HG03039 (cell line): ENCODE measurements around the gene IL1F10.

Experiments
- ATAC-seq: cut with Tn5 transposase; IDR thresholded peaks from one replicate; pipeline ENCODE4 v1.9.1; 2021; ENCODE audit warnings: mild to moderate bottlenecking, moderate library complexity; ENCODE audit not compliant: unreplicated experiment

The IL1F10 gene

GRCh38 chr2:113058998-113059960 lies 8.5 kb upstream of the IL1F10 start, which contains the start of gene IL36RN:
TSS of gene IL36RN (plus strand) at chr2:113059198. CDS start at chr2:113059439, 241 bp downstream.
- no peak for ATAC-seq

DNA sequence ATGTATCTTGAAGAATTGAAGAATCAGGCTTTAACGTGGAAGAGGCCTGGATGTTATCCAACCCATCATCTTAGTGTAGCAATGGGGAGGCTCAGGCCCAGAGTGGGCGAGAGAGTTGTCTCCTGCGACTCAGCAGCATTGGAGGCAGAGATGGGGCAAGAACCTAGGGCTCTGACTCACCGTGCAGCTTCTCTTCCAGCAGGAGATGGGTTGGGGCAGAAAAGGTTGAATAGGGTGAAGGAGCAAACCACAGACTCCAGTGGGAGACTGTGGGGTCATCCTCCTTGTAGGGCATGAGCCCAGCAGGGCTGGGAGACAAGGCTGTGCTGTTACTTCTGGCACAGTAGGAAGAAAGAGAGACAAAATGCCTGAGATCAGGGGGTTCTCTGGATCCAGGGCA lies 7.4 kb upstream of the IL1F10 start:
- ATAC-seq = no peak

- ATAC-seq = no peak
Measured at GRCh38 chr2:113060796-113061195, 7.0 kb upstream of the IL1F10 start.

- ATAC-seq = no peak
Measured at GRCh38 chr2:113061241-113061640, 6.5 kb upstream of the IL1F10 start.

DNA sequence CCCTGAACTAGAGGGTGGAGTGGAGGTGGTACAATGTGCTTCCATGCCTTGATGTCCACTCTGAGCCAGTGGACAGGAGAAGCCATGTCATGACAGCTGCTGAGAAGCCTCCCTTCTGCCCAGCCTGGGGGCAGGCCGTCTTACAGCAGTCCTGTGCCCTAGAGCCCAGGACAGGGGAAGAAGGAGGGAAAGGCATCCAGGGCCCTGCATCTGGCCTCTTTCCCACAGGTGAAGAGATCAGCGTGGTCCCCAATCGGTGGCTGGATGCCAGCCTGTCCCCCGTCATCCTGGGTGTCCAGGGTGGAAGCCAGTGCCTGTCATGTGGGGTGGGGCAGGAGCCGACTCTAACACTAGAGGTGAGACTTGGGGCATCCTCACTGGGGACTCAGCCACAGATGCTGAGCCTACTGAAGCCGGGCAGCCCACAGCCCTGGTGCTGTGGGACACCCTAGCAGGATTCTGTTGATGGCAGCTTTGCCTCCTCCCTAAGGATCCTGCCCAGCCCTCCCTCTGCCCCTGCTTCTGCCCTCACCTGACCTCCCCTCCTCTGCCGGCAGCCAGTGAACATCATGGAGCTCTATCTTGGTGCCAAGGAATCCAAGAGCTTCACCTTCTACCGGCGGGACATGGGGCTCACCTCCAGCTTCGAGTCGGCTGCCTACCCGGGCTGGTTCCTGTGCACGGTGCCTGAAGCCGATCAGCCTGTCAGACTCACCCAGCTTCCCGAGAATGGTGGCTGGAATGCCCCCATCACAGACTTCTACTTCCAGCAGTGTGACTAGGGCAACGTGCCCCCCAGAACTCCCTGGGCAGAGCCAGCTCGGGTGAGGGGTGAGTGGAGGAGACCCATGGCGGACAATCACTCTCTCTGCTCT lies 5.6 kb upstream of the IL1F10 start:
- no peak for ATAC-seq

- no peak for ATAC-seq
Measured at GRCh38 chr2:113064281-113064680, 3.5 kb upstream of the IL1F10 start.

DNA sequence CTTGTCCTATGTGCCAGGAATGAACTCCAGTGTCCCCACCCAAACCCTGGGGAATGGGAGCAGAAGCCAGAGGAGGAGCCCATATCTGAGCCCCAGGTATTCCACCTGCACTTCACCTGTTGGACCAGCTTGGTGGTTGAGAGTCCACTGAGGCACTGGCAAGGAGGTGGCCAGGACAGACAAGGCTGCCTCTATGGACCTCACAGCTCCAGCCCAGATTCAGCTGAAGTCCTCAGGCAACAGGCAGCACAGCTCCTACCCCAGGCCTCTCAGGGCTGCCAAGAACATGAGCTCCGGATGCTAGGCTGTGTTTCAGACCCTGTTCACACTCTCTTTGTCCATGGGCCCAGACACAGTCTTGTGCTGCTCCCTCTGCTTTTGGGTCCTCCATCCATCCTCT lies 2.9 kb upstream of the IL1F10 start:
- ATAC-seq = no peak

DNA sequence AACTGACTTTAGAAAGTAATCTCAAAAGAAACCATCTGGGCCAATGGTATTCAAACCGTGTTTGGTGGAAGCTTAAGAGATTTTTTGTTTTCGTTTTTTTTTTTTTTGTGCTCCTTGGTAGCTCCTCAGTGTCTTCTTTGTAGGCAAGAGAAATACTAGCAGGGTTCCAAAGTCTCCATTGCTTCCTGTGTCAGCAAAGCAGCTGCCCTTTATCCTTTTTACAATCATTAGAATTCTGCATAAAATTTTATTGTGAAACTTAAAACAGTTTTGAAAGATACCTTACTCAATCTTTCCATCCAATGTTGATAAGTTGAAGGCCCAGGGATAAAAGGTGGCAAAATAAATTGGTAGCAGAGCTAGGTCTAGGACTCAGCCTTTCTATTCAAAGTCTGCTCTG lies 479 bp downstream of the IL1F10 start:
- no peak for ATAC-seq

- no peak for ATAC-seq
Measured at GRCh38 chr2:113068706-113069485, 1.1 kb downstream of the IL1F10 start.

- no peak for ATAC-seq
Measured at GRCh38 chr2:113069676-113070605, 2.2 kb downstream of the IL1F10 start.

DNA sequence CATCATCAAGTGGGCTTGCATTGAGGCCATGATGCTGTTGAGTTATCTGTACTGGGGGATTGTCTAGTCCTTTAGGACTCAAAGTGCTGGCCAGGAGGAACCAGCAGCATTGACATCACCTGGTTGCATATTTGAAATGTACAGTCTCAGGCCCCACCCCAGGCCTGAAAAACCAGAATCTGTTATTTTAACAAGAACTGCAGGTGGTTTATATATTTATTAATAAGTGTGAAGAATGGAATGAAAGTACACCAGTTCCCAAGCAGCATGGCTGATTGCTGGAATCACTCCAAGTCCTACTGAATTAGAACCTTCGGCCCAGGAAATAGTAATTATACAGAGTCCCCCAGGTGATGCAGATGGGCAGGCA lies 2.8 kb downstream of the IL1F10 start:
- no peak for ATAC-seq

GRCh38 chr2:113072584-113072983 lies 4.8 kb downstream of the IL1F10 start:
- no peak for ATAC-seq

GRCh38 chr2:113073325-113073834 lies 5.6 kb downstream of the IL1F10 start:
- no peak for ATAC-seq

- no peak for ATAC-seq
Measured at GRCh38 chr2:113075030-113075429, 7.3 kb downstream of the IL1F10 start.

DNA sequence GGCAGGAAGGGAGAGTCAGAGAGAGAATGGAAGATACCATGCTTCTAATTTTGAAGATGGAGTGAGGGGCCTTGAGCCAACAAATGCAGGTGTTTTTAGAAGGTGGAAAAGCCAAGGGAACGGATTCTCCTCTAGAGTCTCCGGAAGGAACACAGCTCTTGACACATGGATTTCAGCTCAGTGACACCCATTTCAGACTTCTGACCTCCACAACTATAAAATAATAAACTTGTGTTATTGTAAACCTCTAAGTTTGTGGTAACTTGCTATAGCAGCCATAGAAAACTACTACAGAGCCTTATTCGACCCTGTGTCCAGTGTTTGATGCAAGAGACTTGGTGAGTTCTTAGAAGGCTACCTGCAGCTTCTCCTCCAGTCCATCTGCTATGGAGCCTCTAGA lies 7.8 kb downstream of the IL1F10 start:
- no peak for ATAC-seq

DNA sequence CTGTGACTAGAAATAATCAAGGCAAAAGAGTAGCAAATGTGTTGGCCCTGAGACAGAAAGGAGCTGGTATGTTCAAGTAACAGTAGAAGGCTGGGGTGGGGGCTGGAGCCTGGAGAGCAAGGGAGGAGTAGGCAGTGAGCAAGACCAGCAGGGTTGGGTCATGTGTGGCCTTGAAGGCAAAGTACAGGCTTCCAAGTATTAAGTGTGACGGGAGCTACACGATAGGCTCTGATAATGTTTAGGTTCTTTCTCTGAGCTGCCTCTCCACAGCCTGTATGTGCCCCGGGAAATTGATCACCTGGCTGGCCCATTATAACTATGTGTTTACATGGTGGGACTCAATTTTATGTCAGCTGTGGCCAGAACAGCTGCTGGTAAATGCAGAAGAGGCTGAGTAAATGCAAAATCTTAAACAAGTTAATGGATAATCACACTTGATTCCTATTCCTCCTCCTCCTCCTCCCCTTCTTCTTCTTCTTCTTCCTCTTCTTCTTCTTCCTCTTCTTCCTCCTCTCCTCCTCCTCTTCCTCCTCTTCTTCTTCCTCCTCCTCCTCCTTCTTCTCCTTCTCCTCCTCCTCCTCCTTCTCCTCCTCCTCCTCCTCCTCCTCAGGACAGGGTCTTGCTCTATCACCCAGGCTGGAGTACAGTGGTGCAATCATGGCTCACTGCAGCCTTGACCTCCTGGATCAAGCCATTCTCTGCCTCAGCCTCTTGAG lies 9.3 kb downstream of the IL1F10 start:
- no peak for ATAC-seq

GRCh38 chr2:113077921-113078320 lies 10.2 kb downstream of the IL1F10 start:
- no peak for ATAC-seq

GRCh38 chr2:113078350-113078839 lies 10.6 kb downstream of the IL1F10 start:
- ATAC-seq = no peak

DNA sequence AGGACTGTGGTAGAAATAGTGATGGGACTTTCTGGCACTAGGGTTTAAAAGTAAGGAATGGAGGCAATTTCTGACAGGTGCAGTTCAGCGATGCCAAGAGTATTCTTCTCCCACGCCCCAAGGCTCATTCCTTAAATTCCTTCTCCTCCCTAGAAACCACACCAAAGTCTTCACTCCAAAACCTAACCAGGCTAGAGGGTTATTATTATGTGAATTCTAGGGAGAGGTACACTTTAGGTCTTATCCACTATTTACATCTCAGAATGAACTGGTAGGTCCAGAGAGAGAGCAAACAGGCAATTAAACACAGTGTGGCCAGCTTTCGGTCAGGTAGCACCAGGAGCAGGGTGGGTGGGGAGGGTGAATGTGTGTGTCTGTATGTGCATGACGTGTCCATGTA lies 11.4 kb downstream of the IL1F10 start:
- no peak for ATAC-seq
